A549 (cell line): ENCODE measurements around the gene ANGPTL5. TPM values are rescaled to one million over a fixed set of nuclear protein-coding genes. Genes with fewer than 3 reads are reported as not detected.

Experiments
- ATAC-seq, 2 experiments: fragments of 200-7000 bp in 1 of 2; fragments of >200 bp in 1 of 2; cut with Nextera tagmentation in 1 of 2; cut with Tn5 transposase in 1 of 2; 3 replicates each; pipeline versions ENCODE4 v1.8.0 to v1.9.1; 2018 to 2020; ENCODE audit warnings: mild to moderate bottlenecking in 1 of 2, moderate library complexity in 1 of 2
- CTCF ChIA-PET: fragments of 300-600 bp; sonication (Branson Sonifier 250); formaldehyde crosslinking; extraction: SDS; loops from one replicate; lab custom pipeline; 2021; ENCODE audit warnings: antibody characterized with exemption, inconsistent platforms; lab: Yijun Ruan, JAX
- POLR2A ChIA-PET: fragments of 350-600 bp; formaldehyde crosslinking; extraction: SDS; loops from one replicate; lab custom pipeline; 2021; ENCODE audit warnings: antibody characterized with exemption, inconsistent platforms; lab: Yijun Ruan, JAX
- DNase-seq, 2 experiments: peaks; one replicate each; pipeline versions ENCODE4 v3.0.0 to v3.0.0-alpha.2; 2011 to 2016; ENCODE audit warnings: low read depth in 1 of 2, low spot score in 1 of 2
- FAIRE-seq: peaks from 2 replicates; lab custom pipeline; 2011; peaks lifted over from hg19 to GRCh38; lab: Jason Lieb, UNC
- H3K27ac ChIP-seq, 2 experiments: fragments of >200 bp; sonication (Bioruptor Twin); formaldehyde crosslinking; 3 replicates each; pipeline ENCODE4 v1.5.1; 2016 to 2017
- H3K4me1 ChIP-seq: fragments of >200 bp; sonication (Bioruptor Twin); formaldehyde crosslinking; 3 replicates; pipeline ENCODE4 v1.6.1; 2016
- H3K4me2 ChIP-seq: fragments of >200 bp; sonication (Bioruptor Twin); formaldehyde crosslinking; 3 replicates; pipeline ENCODE4 v1.6.1; 2016
- H3K4me3 ChIP-seq: fragments of >200 bp; sonication (Bioruptor Twin); formaldehyde crosslinking; 3 replicates; pipeline ENCODE4 v1.5.1; 2016
- H3K9me3 ChIP-seq: fragments of >200 bp; sonication (Bioruptor Twin); formaldehyde crosslinking; 3 replicates; pipeline ENCODE4 v1.6.1; 2016
- CBX2 ChIP-seq: fragments of 200-600 bp; sonication (generic); IDR thresholded peaks from 2 replicates; pipeline ENCODE4 v1.6.1; 2016; ENCODE audit warnings: low read depth, mild to moderate bottlenecking, borderline replicate concordance
- CBX8 ChIP-seq: fragments of 200-600 bp; sonication (generic); IDR thresholded peaks from 2 replicates; pipeline ENCODE4 v1.6.1; 2016
- CEBPB ChIP-seq, 2 experiments: fragments of >200 bp in 1 of 2; sonication (Bioruptor Twin) in 1 of 2; formaldehyde crosslinking in 1 of 2; IDR thresholded peaks; 2 replicates each; pipeline ENCODE4 v1.6.1; 2012 to 2016
- CHD2 ChIP-seq: fragments of 150-350 bp; IDR thresholded peaks from 2 replicates; pipeline ENCODE4 v1.6.1; 2014; ENCODE audit warnings: low read length; ENCODE audit not compliant: partially characterized antibody
- CHD4 ChIP-seq: fragments of 200-600 bp; sonication (generic); IDR thresholded peaks from 2 replicates; pipeline ENCODE4 v1.6.1; 2016; ENCODE audit warnings: antibody characterized with exemption, mild to moderate bottlenecking, borderline replicate concordance
- EHF ChIP-seq: fragments of 250-450 bp; sonication (Bioruptor Pico); IDR thresholded peaks from 2 replicates; pipeline ENCODE4 v1.5.0; 2020; ENCODE audit warnings: mild to moderate bottlenecking
- EHMT2 ChIP-seq: fragments of 200-600 bp; sonication (generic); IDR thresholded peaks from 2 replicates; pipeline ENCODE4 v1.6.1; 2016; ENCODE audit warnings: antibody characterized with exemption, low read depth, mild to moderate bottlenecking, moderate library complexity
- ESRRA ChIP-seq: fragments of 150-350 bp; IDR thresholded peaks from 2 replicates; pipeline ENCODE4 v1.6.1; 2014; ENCODE audit warnings: mild to moderate bottlenecking, low read length, borderline replicate concordance
- FOSL2 ChIP-seq, 2 experiments: fragments of 450-650 bp in 1 of 2; fragments of >200 bp in 1 of 2; sonication (Bioruptor Twin) in 1 of 2; formaldehyde crosslinking; IDR thresholded peaks; 2 replicates each; pipeline versions ENCODE4 v1.5.0 to v1.6.1; 2016 to 2020; ENCODE audit warnings: mild to moderate bottlenecking in 1 of 2, moderate library complexity in 1 of 2
- HDAC2 ChIP-seq: fragments of 200-600 bp; sonication (generic); IDR thresholded peaks from 2 replicates; pipeline ENCODE4 v1.6.1; 2016
- HOXA7 ChIP-seq: fragments of 250-450 bp; sonication (Bioruptor Pico); IDR thresholded peaks from 2 replicates; pipeline ENCODE4 v1.5.0; 2020; ENCODE audit warnings: mild to moderate bottlenecking, moderate library complexity
- KDM1A ChIP-seq: fragments of 200-600 bp; sonication (generic); IDR thresholded peaks from 2 replicates; pipeline ENCODE4 v1.6.1; 2016; ENCODE audit warnings: low read depth, mild to moderate bottlenecking
- KDM5A ChIP-seq: fragments of 200-600 bp; sonication (generic); IDR thresholded peaks from 2 replicates; pipeline ENCODE4 v1.6.1; 2016; ENCODE audit warnings: antibody characterized with exemption, mild to moderate bottlenecking
- MAFK ChIP-seq: fragments of 450-650 bp; IDR thresholded peaks from 2 replicates; pipeline ENCODE4 v1.6.1; 2014; ENCODE audit not compliant: partially characterized antibody
- MYC ChIP-seq: IDR thresholded peaks from 2 replicates; pipeline ENCODE4 v1.6.1; 2012; ENCODE audit warnings: mild to moderate bottlenecking, inconsistent platforms, low read length, improper control_type of control experiment, borderline replicate concordance
- NFE2L2 ChIP-seq: fragments of 150-350 bp; conservative IDR thresholded peaks from 2 replicates; pipeline ENCODE4 v1.6.1; 2014; ENCODE audit warnings: low read length
- NPAS2 ChIP-seq: fragments of 250-450 bp; sonication (Bioruptor Pico); IDR thresholded peaks from 2 replicates; pipeline ENCODE4 v1.8.0; 2022; ENCODE audit warnings: mild to moderate bottlenecking, moderate library complexity, borderline replicate concordance
- NR3C1 ChIP-seq: fragments of >200 bp; sonication (Bioruptor Twin); formaldehyde crosslinking; IDR thresholded peaks from 3 replicates; pipeline ENCODE4 v1.6.1; 2017
- RARB ChIP-seq: fragments of 250-450 bp; sonication (Bioruptor Pico); IDR thresholded peaks from 2 replicates; pipeline ENCODE4 v1.8.0; 2021; ENCODE audit warnings: mild to moderate bottlenecking, moderate library complexity
- RCOR1 ChIP-seq: fragments of 150-350 bp; IDR thresholded peaks from 2 replicates; pipeline ENCODE4 v1.6.1; 2014; ENCODE audit warnings: antibody characterized with exemption, low read length, low read depth
- RNF2 ChIP-seq: fragments of 200-600 bp; sonication (generic); IDR thresholded peaks from 2 replicates; pipeline ENCODE4 v1.6.1; 2016; ENCODE audit warnings: low read depth, mild to moderate bottlenecking, antibody characterized with exemption, moderate library complexity, borderline replicate concordance
- SREBF2 ChIP-seq: fragments of 450-650 bp; IDR thresholded peaks from 2 replicates; pipeline ENCODE4 v1.6.1; 2014; ENCODE audit warnings: mild to moderate bottlenecking, moderate library complexity
- TFCP2L1 ChIP-seq: fragments of 250-450 bp; sonication (Bioruptor Pico); IDR thresholded peaks from 2 replicates; pipeline ENCODE4 v1.5.0; 2021; ENCODE audit warnings: mild to moderate bottlenecking
- TP53 ChIP-seq: fragments of 250-450 bp; sonication (Bioruptor Pico); IDR thresholded peaks from 2 replicates; pipeline ENCODE4 v1.5.0; 2021; ENCODE audit warnings: mild to moderate bottlenecking, moderate library complexity
- ZC3H11A ChIP-seq: fragments of 450-650 bp; IDR thresholded peaks from 2 replicates; pipeline ENCODE4 v1.6.1; 2014; ENCODE audit warnings: antibody characterized with exemption, mild to moderate bottlenecking
- ZFP36 ChIP-seq: fragments of 450-650 bp; IDR thresholded peaks from 2 replicates; pipeline ENCODE4 v1.6.1; 2014; ENCODE audit warnings: borderline replicate concordance; ENCODE audit not compliant: partially characterized antibody
- ZSCAN20 ChIP-seq: fragments of 250-450 bp; sonication (Bioruptor Pico); IDR thresholded peaks from 2 replicates; pipeline ENCODE4 v1.8.0; 2022; ENCODE audit warnings: mild to moderate bottlenecking, moderate library complexity
- WGBS: methylation state at CpG from one replicate; pipeline ENCODE4 v1.1.6; 2017; ENCODE audit errors: missing lambda C conversion rate; 5-methylcytosine and 5-hydroxymethylcytosine counted together
- polyA plus RNA-seq, 4 experiments: library from polyadenylated mRNA; depleted of rRNA in 3 of 4; stranded (reverse); fragments of >200 nt; fragmentation: RNase III in 1 of 4; extraction: RNeasy Plus Mini Kit Qiagen cat#74134 plus additional on column Dnase treatment in 1 of 4; gene quantifications; 2 replicates in 3 of 4; 3 replicates in 1 of 4; pipeline ENCODE4 v1.2.3, GENCODE V29; 2011 to 2017
- TF ChIP-seq, protein P1 (sequence below): fragments of 200-600 bp; sonication (generic); IDR thresholded peaks from 2 replicates; pipeline ENCODE4 v1.6.1; 2016; ENCODE audit warnings: antibody characterized with exemption, mild to moderate bottlenecking, moderate library complexity
- TF ChIP-seq, protein P2 (sequence below): fragments of >200 bp; sonication (Bioruptor Twin); formaldehyde crosslinking; IDR thresholded peaks from 3 replicates; pipeline ENCODE4 v1.5.1; 2016
- TF ChIP-seq, protein P3 (sequence below): IDR thresholded peaks from 2 replicates; pipeline ENCODE4 v1.6.1; 2012

Gene ANGPTL5
- polyA plus RNA-seq, 2 of the 4 experiments (the other 2 are of a cell fraction), result not detected

DNA sequence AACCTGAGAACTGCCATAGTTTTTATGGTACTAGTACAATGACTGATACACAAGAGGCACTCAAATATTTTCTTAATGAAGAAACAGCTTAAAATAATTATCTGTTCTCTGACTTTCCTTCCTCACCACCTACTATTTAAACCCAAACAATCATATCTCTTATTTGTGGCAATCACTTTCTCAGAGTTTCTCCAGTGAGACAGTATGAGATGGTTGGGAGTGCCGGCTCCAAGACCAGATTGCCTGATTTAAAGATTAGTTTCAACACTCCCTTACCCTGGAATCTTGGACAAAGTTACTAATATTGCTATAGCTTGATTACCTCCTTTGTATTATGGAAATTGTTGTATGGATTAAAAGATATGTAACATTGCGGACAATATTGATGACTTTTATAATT lies 7.2 kb downstream of the ANGPTL5 start:
- TF ChIP-seq CHD4 (no peak), ZSCAN20 (no peak), RNF2 (no peak), RARB (CRISPR knock-in tag) (no peak), CHD2 (no peak), EHMT2 (no peak), NFE2L2 (no peak), CEBPB (IDR thresholded peaks at IDR 0.05) (no peak), TP53 (CRISPR knock-in tag) (no peak), ZFP36 (no peak), CBX2 (no peak), HDAC2 (no peak)
- TF ChIP-seq, protein P1, sequence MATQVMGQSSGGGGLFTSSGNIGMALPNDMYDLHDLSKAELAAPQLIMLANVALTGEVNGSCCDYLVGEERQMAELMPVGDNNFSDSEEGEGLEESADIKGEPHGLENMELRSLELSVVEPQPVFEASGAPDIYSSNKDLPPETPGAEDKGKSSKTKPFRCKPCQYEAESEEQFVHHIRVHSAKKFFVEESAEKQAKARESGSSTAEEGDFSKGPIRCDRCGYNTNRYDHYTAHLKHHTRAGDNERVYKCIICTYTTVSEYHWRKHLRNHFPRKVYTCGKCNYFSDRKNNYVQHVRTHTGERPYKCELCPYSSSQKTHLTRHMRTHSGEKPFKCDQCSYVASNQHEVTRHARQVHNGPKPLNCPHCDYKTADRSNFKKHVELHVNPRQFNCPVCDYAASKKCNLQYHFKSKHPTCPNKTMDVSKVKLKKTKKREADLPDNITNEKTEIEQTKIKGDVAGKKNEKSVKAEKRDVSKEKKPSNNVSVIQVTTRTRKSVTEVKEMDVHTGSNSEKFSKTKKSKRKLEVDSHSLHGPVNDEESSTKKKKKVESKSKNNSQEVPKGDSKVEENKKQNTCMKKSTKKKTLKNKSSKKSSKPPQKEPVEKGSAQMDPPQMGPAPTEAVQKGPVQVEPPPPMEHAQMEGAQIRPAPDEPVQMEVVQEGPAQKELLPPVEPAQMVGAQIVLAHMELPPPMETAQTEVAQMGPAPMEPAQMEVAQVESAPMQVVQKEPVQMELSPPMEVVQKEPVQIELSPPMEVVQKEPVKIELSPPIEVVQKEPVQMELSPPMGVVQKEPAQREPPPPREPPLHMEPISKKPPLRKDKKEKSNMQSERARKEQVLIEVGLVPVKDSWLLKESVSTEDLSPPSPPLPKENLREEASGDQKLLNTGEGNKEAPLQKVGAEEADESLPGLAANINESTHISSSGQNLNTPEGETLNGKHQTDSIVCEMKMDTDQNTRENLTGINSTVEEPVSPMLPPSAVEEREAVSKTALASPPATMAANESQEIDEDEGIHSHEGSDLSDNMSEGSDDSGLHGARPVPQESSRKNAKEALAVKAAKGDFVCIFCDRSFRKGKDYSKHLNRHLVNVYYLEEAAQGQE, result no peak
- TF ChIP-seq, protein P2, sequence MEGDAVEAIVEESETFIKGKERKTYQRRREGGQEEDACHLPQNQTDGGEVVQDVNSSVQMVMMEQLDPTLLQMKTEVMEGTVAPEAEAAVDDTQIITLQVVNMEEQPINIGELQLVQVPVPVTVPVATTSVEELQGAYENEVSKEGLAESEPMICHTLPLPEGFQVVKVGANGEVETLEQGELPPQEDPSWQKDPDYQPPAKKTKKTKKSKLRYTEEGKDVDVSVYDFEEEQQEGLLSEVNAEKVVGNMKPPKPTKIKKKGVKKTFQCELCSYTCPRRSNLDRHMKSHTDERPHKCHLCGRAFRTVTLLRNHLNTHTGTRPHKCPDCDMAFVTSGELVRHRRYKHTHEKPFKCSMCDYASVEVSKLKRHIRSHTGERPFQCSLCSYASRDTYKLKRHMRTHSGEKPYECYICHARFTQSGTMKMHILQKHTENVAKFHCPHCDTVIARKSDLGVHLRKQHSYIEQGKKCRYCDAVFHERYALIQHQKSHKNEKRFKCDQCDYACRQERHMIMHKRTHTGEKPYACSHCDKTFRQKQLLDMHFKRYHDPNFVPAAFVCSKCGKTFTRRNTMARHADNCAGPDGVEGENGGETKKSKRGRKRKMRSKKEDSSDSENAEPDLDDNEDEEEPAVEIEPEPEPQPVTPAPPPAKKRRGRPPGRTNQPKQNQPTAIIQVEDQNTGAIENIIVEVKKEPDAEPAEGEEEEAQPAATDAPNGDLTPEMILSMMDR, result no peak
- no peak for ATAC-seq
- POLR2A ChIA-PET, result no interaction called here
- Histone ChIP-seq H3K4me3 (no peak overlapping the region), H3K4me1 (peaks cover 19% of the 10 kb centered on the region), H3K9me3 (no peaks in the 10 kb centered on the region), H3K27ac (no peak overlapping the region; a peak in 1 of 6 replicates), H3K4me2 (no peak overlapping the region)
- WGBS, result 95% methylated on average over 2 of the region's 2 CpGs
- no peak for DNase-seq
- CTCF ChIA-PET, result no interaction called here
- FAIRE-seq, result no peak

DNA sequence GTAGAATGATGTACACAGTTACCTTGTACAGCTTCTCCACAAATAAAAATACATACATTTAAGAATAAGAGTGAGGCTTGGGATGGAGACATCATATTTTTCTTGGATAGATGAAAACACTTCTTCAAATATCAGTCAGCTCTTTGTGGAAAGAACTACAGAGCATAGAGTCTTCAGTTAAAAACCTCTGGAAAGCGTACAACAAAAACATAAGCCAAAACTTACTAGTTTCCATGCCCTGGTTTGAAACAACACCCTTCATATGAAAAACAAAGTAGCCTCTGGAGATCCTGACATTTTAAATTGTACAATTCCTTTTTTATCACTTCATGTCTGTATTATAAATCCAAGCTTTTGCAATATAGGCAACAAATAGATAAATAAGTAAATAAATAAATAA lies 8.5 kb downstream of the ANGPTL5 start:
- ChIA-PET CTCF (no interaction called here), POLR2A (no interaction called here)
- DNase-seq (no peak), FAIRE-seq (no peak), ATAC-seq (no peak)
- Histone ChIP-seq H3K4me3 (no peak overlapping the region), H3K27ac (no peak overlapping the region), H3K9me3 (no peaks in the 10 kb centered on the region), H3K4me2 (no peak overlapping the region), H3K4me1 (peaks cover 7% of the 10 kb centered on the region)
- TF ChIP-seq MYC (no peak), RCOR1 (no peak), SREBF2 (no peak), KDM1A (no peak), TFCP2L1 (CRISPR knock-in tag) (no peak), KDM5A (no peak), RNF2 (no peak)
- WGBS, result 91% methylated on average over 1 of the region's 1 CpG

DNA sequence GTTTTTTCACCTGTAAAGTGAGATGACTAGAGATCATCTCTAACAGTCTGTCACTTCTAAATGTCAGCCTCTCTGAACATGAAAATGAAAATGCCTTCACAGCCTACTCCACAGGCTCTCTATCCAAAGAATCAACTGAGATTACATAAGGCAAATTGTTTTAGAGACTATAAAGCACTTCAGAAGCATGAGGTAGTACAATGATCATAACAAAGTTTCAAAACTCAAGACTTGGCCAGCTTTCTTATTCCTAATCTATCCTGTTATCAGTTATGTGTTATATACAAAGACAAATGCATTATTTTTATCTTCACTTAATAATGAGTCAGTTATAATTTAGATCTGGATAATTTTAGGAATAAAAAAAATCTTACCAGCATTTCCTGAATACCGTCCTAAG lies 21.8 kb downstream of the ANGPTL5 start:
- CTCF ChIA-PET, result no interaction called here
- no peaks in the 10 kb centered on the region for H3K4me1 ChIP-seq
- no peak overlapping the region for H3K4me3 ChIP-seq
- ATAC-seq (no peak), FAIRE-seq (no peak), DNase-seq (no peak)
- no peak overlapping the region for H3K4me2 ChIP-seq
- TF ChIP-seq CBX2 (no peak), NR3C1 (no peak), EHMT2 (no peak), NPAS2 (CRISPR knock-in tag) (no peak), ZC3H11A (no peak), HOXA7 (CRISPR knock-in tag) (no peak), EHF (CRISPR knock-in tag) (no peak), FOSL2 (IDR thresholded peaks at IDR 0.05) (no peak), FOSL2 (CRISPR knock-in tag; IDR thresholded peaks at IDR 0.05) (no peak), CBX8 (no peak), MAFK (no peak), ESRRA (no peak), MYC (no peak)
- TF ChIP-seq, protein P3, sequence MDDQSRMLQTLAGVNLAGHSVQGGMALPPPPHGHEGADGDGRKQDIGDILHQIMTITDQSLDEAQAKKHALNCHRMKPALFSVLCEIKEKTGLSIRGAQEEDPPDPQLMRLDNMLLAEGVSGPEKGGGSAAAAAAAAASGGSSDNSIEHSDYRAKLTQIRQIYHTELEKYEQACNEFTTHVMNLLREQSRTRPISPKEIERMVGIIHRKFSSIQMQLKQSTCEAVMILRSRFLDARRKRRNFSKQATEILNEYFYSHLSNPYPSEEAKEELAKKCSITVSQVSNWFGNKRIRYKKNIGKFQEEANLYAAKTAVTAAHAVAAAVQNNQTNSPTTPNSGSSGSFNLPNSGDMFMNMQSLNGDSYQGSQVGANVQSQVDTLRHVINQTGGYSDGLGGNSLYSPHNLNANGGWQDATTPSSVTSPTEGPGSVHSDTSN, result no peak
- POLR2A ChIA-PET, result no interaction called here
- no peaks in the 10 kb centered on the region for H3K9me3 ChIP-seq
- WGBS, result 90% methylated on average over 1 of the region's 1 CpG
- no peak overlapping the region for H3K27ac ChIP-seq
